Gastroesophageal sphincter (tissue), 3 donors: ENCODE results near the gene PPEF2.

Experiments used
- POLR2A ChIP-seq, 2 donors: fragments of 450-650 bp; IDR thresholded peaks; one replicate each; pipeline ENCODE4 v1.6.1; 2017; ENCODE audit warnings: antibody characterized with exemption in 2 of 2, mild to moderate bottlenecking in 2 of 2, moderate library complexity in 1 of 2
- TF ChIP-seq, protein P1 (sequence below), 4 experiments: fragments of 200-600 bp in 2 of 4; fragments of 450-650 bp in 2 of 4; sonication (generic) in 1 of 4; IDR thresholded peaks; one replicate each; pipeline ENCODE4 v1.5.1; 2017 to 2019; ENCODE audit warnings: antibody characterized with exemption in 4 of 4, mild to moderate bottlenecking in 2 of 4, moderate library complexity in 2 of 4

- TF ChIP-seq, protein P1, sequence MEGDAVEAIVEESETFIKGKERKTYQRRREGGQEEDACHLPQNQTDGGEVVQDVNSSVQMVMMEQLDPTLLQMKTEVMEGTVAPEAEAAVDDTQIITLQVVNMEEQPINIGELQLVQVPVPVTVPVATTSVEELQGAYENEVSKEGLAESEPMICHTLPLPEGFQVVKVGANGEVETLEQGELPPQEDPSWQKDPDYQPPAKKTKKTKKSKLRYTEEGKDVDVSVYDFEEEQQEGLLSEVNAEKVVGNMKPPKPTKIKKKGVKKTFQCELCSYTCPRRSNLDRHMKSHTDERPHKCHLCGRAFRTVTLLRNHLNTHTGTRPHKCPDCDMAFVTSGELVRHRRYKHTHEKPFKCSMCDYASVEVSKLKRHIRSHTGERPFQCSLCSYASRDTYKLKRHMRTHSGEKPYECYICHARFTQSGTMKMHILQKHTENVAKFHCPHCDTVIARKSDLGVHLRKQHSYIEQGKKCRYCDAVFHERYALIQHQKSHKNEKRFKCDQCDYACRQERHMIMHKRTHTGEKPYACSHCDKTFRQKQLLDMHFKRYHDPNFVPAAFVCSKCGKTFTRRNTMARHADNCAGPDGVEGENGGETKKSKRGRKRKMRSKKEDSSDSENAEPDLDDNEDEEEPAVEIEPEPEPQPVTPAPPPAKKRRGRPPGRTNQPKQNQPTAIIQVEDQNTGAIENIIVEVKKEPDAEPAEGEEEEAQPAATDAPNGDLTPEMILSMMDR (IDR thresholded peaks at IDR 0.05), result no peak
- TF ChIP-seq POLR2A (IDR thresholded peaks at IDR 0.05), result no peak
Measured at GRCh38 chr4:75920327-75920726, 18.1 kb upstream of the PPEF2 start.
